Chondrocyte (in vitro differentiated cells): Measurements from ENCODE around the gene EHBP1. TPM values are rescaled to one million over a fixed set of nuclear protein-coding genes. Genes with fewer than 3 reads are reported as not detected.

Experiments
- DNase-seq: peaks from one replicate; pipeline ENCODE4 v3.0.0; 2021; ENCODE audit warnings: mixed read lengths, low spot score
- H3K27ac Mint-ChIP-seq: one replicate; pipeline ENCODE4 v1.8.0; 2021; ENCODE audit warnings: mild to moderate bottlenecking, moderate library complexity, mixed read lengths; ENCODE audit not compliant: unreplicated experiment
- H3K27me3 Mint-ChIP-seq: 2 replicates; pipeline ENCODE4 v1.8.0; 2021; ENCODE audit warnings: low read depth, mixed read lengths
- H3K36me3 Mint-ChIP-seq: 2 replicates; pipeline ENCODE4 v1.8.0; 2021; ENCODE audit warnings: low read depth, mixed read lengths
- H3K4me1 Mint-ChIP-seq: 2 replicates; pipeline ENCODE4 v1.8.0; 2021; ENCODE audit warnings: low read depth, mild to moderate bottlenecking, mixed read lengths
- H3K4me3 Mint-ChIP-seq: one replicate; pipeline ENCODE4 v1.8.0; 2021; ENCODE audit warnings: mild to moderate bottlenecking, moderate library complexity, mixed read lengths; ENCODE audit not compliant: unreplicated experiment
- H3K9me3 Mint-ChIP-seq: 2 replicates; pipeline ENCODE4 v1.8.0; 2021; ENCODE audit warnings: low read depth, mixed read lengths
- total RNA-seq: library from RNA; stranded (reverse); gene quantifications from 3 replicates; pipeline ENCODE4 v1.2.1, GENCODE V29; 2021
- TF ChIP-seq, protein P1 (sequence below): fragments of 200-600 bp; sonication (generic); IDR thresholded peaks from 2 replicates; pipeline ENCODE4 v1.5.0; 2021; ENCODE audit warnings: antibody characterized with exemption, mild to moderate bottlenecking, moderate library complexity

Gene EHBP1
- total RNA-seq, 1 donor from 2014 or later: 48.6 TPM

GRCh38 chr2:63060472-63060991 is 355.0 kb downstream of the EHBP1 start:
- Mint-ChIP-seq H3K36me3 (peaks cover 11% of the 10 kb centered on the region), H3K27ac (no peak overlapping the region), H3K9me3 (peaks cover 5% of the 10 kb centered on the region), H3K4me1 (peaks cover 29% of the 10 kb centered on the region), H3K4me3 (no peak overlapping the region), H3K27me3 (peaks cover 74% of the 10 kb centered on the region)
- DNase-seq: no peak
- TF ChIP-seq, protein P1, sequence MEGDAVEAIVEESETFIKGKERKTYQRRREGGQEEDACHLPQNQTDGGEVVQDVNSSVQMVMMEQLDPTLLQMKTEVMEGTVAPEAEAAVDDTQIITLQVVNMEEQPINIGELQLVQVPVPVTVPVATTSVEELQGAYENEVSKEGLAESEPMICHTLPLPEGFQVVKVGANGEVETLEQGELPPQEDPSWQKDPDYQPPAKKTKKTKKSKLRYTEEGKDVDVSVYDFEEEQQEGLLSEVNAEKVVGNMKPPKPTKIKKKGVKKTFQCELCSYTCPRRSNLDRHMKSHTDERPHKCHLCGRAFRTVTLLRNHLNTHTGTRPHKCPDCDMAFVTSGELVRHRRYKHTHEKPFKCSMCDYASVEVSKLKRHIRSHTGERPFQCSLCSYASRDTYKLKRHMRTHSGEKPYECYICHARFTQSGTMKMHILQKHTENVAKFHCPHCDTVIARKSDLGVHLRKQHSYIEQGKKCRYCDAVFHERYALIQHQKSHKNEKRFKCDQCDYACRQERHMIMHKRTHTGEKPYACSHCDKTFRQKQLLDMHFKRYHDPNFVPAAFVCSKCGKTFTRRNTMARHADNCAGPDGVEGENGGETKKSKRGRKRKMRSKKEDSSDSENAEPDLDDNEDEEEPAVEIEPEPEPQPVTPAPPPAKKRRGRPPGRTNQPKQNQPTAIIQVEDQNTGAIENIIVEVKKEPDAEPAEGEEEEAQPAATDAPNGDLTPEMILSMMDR: no peak

DNA sequence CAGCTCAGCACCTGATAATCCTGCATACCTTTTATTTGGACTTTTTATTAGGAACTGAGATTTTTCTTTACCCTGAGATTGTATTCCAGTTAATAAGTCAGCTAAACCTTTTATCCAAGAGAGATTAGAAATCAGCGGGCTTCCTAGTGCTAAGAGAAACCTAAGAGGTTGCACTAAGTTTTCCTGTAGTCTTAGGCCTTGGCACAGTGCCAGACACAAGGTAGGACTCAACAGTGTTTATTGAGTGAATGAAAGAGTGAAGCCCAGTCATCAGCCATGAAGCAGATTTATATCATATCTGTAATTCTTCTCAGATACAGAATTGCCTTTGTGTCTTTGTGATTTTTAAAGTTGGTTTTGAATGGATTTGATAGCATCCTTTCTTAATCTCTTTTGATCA is 358.7 kb downstream of the EHBP1 start:
- TF ChIP-seq, protein P1: no peak
- peaks cover 5% of the 10 kb centered on the region for H3K4me1 Mint-ChIP-seq
- H3K27ac Mint-ChIP-seq: no peak overlapping the region

DNA sequence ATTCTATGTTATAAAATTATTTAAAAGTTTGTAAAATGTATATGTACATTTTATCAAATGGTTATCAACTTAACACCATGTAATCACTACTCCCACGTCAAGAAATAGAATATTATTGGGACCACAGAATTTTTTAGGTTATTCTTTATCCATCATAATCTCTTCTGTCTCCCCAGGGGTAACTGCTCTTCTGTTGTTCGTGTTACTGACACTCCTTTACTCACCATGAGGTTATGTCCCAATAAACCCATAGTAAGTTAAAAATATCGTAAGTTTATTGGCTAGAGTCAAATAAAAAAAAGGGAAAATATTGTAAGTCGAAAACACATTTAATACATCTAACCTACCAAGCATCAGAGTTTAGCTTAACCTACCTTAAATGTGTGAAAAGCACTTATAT is 359.1 kb downstream of the EHBP1 start:
- Mint-ChIP-seq H3K4me1 (peaks cover 5% of the 10 kb centered on the region), H3K36me3 (peaks cover 7% of the 10 kb centered on the region), H3K4me3 (no peak overlapping the region), H3K27ac (no peak overlapping the region), H3K27me3 (peaks cover 74% of the 10 kb centered on the region), H3K9me3 (peaks cover 10% of the 10 kb centered on the region)
- TF ChIP-seq, protein P1: no peak
- no peak for DNase-seq

More for the DNA sequence above, 358.7 kb downstream of the EHBP1 start:
- H3K27me3 Mint-ChIP-seq: peaks cover 71% of the 10 kb centered on the region
- peaks cover 10% of the 10 kb centered on the region for H3K9me3 Mint-ChIP-seq
- H3K36me3 Mint-ChIP-seq: peaks cover 7% of the 10 kb centered on the region
- DNase-seq: no peak
- no peak overlapping the region for H3K4me3 Mint-ChIP-seq

GRCh38 chr2:63066265-63066664 is 360.8 kb downstream of the EHBP1 start:
- peaks cover 4% of the 10 kb centered on the region for H3K36me3 Mint-ChIP-seq
- H3K27ac Mint-ChIP-seq: no peak overlapping the region
- peaks cover 10% of the 10 kb centered on the region for H3K9me3 Mint-ChIP-seq
- no peak for DNase-seq
- no peak overlapping the region for H3K4me3 Mint-ChIP-seq
- TF ChIP-seq, protein P1: no peak
- peaks cover 66% of the 10 kb centered on the region for H3K27me3 Mint-ChIP-seq
- H3K4me1 Mint-ChIP-seq: no peaks in the 10 kb centered on the region

DNA sequence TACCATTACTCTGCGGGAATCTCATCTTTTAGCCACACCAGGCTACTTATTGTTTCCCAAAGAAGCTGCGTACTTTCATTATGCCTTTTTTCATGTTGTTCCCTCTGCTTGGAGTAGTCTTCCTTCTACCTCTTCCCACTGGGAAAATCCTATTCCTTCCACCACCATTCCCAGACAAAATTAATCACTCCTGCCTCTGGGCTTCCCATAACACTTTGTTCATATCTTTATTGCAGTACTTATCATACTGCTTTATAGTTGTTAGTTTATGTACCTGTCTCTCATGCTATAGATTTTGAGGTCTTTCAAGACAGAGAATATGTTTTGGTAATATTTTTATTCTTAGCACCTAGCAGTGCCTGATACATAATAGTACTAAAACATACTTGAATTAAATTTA is 361.3 kb downstream of the EHBP1 start:
- Mint-ChIP-seq H3K36me3 (peaks cover 4% of the 10 kb centered on the region), H3K9me3 (peaks cover 10% of the 10 kb centered on the region), H3K4me1 (no peaks in the 10 kb centered on the region), H3K27me3 (peaks cover 63% of the 10 kb centered on the region), H3K27ac (no peak overlapping the region), H3K4me3 (no peak overlapping the region)
- DNase-seq: no peak
- TF ChIP-seq, protein P1: no peak
